GM21825 (cell line): ENCODE results near the gene LTB4R2.
A peak's percentile ranks its signal among the peaks of the same experiment; 100 is the strongest.
"Not testable (repeated sequence)": the region's sequence is repeated elsewhere in the genome, so short reads cannot be mapped to it uniquely, and the experiment has no call there.

Source experiments
- ATAC-seq: cut with Tn5 transposase; IDR thresholded peaks from one replicate; pipeline ENCODE4 v1.9.1; 2021; ENCODE audit warnings: mild to moderate bottlenecking, moderate library complexity; ENCODE audit not compliant: unreplicated experiment

LTB4R2 gene

DNA sequence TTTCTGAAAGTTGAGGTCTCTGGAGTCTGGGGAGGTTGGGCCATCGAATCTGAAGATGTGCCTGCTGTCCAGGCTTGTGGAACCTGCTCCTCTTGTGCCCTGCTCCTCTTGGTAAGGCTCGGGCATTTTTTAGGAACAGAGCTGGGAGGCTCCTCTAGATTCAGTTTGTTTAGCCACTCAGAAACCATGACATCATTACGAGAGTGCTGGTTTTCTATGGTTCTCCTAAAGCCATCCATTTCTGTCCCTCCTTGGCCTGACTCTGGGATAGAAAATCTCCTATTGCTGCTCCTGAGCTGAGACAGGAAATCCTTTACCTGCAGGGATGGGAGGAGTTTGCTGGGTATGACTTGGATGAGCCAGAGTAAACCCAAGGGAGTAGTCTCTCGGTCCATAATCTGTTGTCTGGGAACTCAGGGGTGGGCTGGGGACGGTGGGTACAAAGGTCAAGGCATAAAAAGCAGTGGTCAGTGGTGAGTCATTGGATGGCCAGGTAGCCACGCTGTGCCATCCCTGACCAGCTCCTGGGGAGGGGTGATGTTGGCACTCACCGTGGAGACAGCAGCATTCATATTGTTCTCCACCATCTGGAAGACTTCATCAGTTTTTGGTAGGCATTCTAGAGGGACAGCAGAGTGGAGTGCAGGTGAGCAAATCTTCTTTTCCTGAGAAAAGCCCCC, 27.3 kb downstream of the LTB4R2 start:
- no peak for ATAC-seq

DNA sequence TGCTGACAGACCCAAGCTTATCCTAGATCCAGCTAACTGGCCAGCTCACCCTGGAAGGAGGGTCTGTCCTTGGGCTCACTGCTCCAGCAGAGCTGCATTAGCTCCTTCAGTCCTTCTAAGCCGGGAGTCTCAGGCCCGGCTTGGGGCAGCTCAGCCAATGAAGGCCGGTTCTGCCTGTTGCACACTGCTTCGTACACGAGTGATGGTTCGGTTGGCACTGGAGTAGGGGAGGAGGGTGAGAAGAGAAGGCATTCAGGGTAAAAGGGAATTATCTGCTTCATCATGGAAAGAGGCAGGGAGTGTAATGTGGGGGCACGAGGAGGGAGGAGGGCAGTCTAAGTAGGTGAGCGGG, 27.9 kb downstream of the LTB4R2 start:
- no peak for ATAC-seq

DNA sequence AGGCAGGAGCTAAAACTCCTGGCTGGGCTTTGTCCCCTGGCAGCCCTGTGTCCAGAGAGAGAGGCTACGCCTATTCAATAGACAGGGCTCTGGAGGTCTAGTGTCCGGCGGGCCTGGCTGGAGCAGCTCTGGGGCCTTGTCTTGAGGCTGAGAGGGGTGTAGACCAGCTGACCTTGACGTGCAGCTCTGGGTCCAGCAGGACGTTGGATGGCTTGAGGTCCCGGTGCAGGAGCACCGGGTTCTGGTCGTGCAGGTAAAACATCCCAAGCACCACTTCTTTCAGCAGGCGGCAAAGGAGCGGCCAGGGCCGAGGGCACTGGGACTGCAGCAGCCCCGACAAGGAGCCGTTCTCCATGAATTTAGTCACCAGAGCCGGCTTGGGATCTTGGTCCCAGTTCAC, 28.9 kb downstream of the LTB4R2 start:
- ATAC-seq: no peak

DNA sequence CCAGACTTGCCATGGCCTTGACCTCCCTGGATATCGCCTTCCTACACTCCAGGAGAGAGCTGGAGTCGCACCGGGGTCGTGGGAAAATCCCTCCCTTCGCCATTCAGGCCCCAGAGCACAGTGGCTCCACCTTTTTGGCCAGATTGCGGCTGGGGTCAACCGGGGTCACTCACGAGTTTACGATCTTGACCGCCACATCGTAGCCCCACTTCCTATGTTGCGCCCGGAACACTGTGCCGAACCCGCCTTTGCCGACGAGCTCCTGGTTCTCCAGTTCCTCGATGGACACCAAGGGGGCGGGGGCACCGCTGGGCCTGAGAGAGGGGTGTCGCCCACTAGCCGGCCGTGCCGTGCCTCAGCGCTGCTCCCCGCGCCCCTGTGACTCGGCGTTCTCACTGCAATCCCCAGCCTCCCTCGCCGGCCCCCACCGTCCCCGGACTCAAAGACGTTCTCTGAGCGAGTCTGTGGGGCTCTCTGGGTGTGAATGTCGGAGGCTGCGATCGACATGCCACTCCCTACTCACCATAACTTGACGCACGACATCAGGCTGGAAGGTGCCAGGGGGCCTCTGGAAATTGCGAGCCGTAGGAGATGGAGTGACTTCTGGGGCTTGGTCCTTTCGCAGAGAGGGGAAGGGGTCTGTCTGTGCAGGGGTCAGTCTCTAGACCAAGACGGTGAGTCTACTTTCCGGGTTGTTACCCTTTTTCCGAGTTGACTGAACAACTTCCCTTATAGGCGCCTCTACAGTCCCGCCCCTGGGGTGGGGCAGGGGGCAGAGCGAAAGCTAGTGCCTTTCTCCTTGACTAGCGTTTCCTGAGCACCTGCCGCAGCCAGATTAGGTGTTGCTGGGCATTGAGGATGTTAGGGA, 29.6 kb downstream of the LTB4R2 start, which contains the start of gene RIPK3:
Gene RIPK3 (minus strand): TSS at position 708 of the 868 bp plus-strand sequence. CDS start 165 bp downstream, at position 543.
- ATAC-seq: peak; percentile 84

DNA sequence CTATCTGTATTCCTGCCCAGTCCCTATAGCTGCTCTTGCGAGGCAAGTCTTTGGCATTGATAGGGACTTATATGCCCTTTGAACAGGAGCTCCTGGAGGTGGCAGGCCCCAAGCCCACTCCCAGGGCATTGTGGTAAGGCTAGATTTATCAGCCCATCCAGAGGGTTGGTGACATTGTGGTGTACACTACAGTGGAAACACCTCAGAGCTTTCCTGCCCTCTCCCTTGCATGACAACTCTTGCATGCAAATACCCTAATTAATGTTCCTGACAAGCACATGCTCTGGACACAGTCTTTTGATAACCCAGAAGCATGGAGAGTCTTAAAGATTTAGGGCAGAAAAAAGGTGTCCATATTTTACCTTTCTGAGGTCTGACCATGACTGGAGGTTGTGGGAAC, 30.7 kb downstream of the LTB4R2 start:
- no peak for ATAC-seq

DNA sequence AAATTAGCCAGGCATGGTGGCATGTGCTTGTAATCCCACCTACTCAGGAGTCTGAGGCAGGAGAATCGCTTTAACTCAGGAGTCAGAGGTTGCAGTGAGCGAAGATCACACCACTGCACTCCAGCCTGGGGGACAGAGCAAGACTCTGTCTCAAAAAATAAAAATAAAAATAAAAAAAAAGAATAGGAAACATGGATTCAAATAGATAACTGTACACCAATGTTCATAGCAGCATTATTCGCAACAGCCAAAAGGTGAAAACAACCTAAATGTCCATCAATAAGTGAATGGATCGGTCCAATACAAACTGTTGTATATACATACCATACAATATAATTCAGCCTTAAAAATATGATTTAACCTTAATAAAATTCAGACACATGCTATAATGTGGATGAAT, 32.9 kb downstream of the LTB4R2 start:
- ATAC-seq: no peak

DNA sequence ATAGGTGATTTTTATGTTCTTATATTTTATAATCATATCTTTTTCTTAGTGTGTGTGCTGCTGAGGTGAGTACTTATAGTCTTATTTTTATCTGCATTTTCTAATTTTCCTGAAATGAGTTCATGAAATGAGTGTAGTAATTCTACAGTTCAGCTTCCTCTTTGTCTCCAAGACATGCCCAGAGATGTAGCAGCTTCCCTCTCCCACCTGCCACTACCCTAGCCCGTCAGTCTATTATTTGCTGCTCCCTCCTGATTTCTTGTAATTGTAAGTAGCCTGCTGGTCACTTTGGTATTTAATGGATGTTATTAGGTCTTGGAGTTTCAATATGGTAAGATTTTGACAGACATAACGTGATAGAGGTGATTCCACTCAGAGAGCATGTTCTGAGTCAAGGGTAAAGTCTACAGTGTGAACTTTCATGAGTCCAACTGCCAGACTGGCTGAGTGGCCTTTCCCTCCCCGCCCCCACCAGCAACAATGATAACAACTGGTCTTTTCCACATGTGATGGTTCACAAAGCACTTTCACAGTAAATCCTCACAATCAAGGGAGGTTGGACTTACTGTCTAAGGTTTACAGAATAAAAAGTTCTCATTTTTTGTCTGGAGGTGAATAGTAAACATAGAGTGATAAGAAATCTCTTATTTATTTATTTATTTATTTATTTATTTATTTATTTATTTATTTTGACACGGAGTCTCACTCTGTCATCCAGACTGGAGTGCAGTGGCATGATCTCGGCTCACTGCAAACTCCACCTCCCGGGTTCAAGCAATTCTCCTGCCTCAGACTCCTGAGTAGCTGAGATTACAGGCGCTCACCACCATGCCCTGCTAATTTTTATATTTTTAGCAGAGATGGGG, 34.1 kb downstream of the LTB4R2 start:
- ATAC-seq: no peak

DNA sequence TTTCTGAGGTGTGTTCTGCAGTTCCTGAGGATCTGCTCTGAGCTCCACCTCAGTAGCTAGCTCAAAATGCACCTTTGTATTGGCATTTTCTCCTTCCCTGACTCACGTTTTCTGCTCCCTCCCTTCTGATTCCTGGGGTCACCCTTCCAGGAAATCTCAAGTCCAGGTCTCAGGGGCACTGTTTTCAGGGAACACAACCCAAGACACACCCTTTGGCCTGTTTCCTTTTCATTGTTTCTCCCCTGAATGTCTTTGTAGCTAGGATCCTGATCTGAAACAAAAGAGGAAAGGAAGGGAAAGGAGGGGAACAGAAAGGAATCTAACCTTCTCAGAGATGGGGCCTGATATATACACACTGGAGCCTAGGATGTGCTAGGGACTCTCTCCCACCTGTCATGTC, 37.2 kb downstream of the LTB4R2 start:
- no peak for ATAC-seq

DNA sequence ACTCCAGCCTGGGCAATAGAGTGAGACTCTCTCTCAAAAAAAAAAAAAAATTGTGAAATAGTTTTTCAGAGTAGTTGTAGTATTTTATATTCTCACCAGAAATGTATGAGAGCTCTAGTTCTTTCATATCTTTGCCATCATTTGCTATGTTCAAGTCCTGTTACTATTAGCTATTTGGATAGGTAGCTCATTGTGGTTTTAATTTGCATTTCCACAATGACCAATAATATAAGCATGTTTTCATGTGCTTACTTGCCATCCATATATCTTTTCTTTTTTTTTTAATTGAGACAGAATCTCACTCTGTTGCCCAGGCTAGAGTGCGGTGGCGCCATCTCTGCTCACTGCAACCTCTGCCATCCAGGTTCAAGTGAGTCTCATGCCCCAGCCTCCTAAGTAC, 38.2 kb downstream of the LTB4R2 start:
- ATAC-seq: no peak

DNA sequence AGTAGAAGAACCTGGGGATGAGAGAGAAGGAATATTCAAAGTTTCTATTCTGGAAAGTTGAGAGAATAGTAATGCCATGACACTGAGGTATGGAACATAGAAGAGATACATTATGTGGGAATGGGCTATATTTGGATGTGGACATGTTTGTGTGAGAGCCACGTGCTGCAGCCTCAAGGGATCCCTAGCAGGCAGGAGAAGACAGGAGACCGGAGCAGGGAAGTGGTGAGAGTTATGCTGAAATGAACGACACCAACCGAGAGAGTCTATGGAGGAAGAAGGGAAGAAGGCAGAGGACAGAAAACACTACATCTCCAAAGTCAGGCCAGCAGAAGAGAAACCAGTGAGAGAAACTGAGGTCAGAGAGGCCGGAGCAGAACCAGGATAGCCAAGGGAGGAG, 39.8 kb downstream of the LTB4R2 start:
- ATAC-seq: no peak

DNA sequence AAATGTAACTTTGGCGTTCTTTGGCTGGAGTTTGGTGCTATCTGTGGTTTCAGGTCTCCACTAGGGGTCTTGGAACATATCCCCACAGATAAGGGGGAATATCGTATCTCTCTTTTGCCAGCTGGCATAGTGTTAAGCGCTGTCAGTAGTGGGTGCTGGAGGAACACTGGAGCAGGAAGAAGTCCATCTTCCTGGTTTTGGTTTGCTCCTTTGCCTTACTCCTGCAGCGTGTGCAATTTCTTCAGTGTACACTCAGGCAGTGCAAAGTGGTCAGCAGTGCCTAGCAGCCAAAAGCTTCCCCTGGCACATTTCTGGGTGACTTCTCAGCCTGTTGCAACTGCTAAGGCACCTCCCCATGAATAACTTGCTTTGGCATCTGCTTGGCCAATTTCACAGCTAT, 41.6 kb downstream of the LTB4R2 start:
- no peak for ATAC-seq

DNA sequence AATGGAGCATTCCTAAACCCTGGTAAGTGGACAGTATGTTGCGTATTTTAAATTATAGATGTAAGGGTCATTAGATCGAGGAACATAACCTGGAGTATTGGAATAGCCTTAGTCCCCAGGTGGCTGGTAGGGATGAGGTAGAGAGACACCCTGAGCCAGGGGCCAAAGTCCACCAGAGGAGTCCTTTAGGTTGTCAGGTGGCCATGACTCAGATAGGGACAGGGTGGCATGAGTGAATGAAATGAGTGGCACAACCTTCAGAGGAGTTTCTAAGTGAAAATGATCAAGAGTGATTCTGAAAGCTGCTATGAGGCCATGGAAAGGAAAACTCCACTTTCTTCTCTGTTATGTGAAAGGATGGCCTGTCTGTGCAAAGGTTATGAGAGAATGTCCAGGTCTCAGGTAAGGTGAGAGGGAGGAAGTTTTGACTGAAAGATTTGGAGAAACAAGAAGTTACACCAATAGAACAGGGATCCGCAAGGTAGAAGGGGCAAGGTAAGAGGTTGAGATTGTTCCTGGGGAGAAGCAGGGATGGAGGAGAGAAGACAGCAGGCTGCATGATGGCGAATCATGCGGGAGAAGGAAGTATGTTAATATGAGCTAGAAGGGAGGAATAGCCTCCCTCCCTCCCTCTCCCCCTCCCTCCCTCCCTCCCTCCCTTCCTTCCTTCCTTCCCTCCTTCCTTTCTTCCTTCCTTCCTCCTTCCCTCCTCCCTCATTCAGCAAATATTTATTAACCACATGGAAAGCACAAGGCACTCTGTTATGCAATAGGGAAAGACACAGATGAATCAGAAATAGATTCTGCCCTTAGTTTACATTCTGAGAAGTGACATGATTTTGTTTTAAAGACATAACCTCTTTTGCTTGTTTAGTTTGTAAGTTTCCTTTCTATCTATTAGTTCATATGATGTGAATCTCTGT, 43.9 kb downstream of the LTB4R2 start:
- ATAC-seq: no peak

DNA sequence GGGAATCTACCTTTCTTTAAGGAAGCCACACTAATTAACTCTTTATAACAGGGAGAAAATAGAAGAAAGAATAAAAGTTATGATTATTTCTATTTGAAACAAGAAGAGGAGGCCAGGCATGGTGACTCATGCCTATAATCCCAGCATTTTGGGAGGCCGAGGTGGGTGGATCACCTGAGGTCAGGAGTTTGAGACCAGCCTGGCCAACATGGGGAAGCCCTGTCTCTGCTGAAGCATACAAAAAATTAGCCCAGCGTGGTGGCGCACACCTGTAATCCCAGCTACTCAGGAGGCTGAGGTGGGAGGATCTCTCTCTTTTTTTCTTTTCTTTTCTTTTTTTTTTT, 44.5 kb downstream of the LTB4R2 start:
- not testable (repeated sequence) for ATAC-seq

DNA sequence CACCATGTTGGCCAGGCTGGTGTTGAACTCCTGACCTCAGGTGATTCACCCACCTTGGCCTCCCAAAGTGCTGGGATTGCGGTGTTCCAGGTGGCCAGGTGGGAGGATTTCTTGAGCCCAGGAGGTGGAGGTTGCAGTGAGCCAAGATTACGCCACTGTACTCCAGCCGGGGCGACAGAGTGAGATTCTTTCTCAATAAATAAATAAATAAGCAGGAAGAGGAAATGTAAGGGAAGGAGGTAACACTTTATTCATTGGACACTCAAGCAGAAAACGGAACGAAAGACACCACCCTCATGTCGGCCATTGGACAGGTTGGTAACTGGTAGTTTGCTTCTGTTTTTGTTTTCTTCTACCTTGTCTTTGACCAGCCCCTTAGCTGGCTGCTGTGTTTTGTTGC, 45.1 kb downstream of the LTB4R2 start:
- no peak for ATAC-seq

DNA sequence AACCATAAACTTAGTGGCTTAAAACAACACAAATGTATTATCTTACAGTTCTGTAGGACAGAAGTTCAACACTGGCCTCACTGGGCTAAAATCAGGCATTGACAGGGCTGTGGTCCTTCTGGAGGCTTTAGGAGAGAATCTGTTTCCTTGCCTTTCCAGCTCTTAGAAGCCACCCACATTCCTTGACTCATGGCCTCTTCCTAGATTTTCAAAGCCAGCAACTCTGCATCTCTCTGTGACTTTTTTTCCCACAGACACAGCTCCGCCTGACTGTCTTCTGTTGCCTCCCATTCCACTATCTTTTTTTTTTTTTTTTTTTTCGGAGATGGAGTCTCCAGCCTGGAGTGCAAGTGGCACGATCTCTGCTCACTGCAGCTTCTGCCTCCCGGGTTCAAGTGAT, 46.3 kb downstream of the LTB4R2 start:
- no peak for ATAC-seq

DNA sequence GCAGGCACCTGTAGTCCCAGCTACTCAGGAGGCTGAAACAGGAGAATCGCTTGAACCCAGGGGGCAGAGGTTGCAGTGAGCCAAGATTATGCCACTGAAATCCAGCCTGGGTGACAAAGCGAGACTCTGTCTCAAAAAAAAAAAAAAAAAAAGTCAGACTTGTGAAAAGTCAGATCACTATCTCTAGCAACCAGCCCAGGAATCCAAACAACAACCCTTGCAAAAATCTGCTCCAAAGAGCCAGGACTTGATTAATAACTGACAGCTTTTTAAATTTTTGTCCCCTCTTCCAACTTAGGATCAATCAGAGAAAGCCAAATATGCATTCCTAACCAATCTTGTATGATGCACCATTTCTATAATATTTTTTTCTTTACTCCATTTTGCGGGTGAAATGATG, 50.3 kb downstream of the LTB4R2 start:
- no peak for ATAC-seq

DNA sequence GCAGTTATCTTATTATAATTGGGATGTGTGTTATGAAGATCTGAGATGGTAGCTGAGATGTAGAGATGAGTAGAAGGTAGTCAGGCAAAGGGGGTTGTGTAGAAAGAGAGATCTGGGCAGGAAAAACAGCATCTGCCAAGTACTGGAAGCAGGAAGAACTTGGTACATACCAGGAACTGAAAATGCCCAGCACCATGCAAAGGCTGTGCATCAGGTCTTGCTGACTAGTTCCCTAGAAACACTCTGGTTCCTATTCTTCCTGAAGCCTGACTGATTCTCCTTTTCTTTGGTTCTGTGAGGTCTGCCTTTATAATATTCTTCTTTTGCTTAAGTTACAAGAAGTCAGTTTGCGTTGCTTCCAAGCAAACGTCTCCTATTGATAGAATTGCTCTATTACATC, 51.4 kb downstream of the LTB4R2 start:
- ATAC-seq: no peak
